Occipital lobe (tissue), 2 donors: ENCODE data around the gene SPOUT1. TPM values are rescaled to one million over a fixed set of nuclear protein-coding genes. Genes with fewer than 3 reads are reported as not detected.
"Not testable (repeated sequence)": the region's sequence is repeated elsewhere in the genome, so short reads cannot be mapped to it uniquely, and the experiment has no call there.

Experiments used
- DNase-seq: peaks from one replicate; lab custom pipeline; 2025; lab: John Stamatoyannopoulos, UW
- total RNA-seq: library from RNA; depleted of rRNA; stranded (reverse); fragments of >200 nt; gene quantifications from one replicate; pipeline ENCODE4 v1.2.3, GENCODE V29; 2014

SPOUT1 gene
- total RNA-seq: 14.2 TPM

GRCh38 chr9:128829477-128830251 is at the start of gene SPOUT1:
SPOUT1 (minus strand) TSS chr9:128829794; CDS start chr9:128829780, 14 bp downstream.
- DNase-seq: peak; percentile 92

DNA sequence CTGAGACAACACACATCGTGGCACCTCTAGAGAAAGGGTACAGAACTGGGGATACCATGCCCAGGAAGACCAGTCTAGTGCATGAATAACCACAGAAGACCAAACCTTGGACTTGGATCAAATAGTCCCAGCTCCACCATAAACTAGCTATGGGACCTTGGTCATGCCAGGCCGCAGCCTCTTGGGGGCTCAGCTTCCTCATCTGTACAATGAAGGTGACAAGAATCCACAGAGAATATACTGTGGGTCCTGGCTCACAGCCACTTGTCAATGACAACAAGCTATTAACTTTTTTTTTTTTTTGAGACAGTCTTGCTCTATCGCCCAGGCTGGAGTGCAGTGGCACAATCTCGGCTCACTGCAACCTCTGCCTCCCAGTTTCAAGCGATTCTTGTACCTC is 48.3 kb upstream of the SPOUT1 start:
- no peak for DNase-seq

GRCh38 chr9:128870941-128871265 is 41.3 kb upstream of the SPOUT1 start:
- not testable (repeated sequence) for DNase-seq

DNA sequence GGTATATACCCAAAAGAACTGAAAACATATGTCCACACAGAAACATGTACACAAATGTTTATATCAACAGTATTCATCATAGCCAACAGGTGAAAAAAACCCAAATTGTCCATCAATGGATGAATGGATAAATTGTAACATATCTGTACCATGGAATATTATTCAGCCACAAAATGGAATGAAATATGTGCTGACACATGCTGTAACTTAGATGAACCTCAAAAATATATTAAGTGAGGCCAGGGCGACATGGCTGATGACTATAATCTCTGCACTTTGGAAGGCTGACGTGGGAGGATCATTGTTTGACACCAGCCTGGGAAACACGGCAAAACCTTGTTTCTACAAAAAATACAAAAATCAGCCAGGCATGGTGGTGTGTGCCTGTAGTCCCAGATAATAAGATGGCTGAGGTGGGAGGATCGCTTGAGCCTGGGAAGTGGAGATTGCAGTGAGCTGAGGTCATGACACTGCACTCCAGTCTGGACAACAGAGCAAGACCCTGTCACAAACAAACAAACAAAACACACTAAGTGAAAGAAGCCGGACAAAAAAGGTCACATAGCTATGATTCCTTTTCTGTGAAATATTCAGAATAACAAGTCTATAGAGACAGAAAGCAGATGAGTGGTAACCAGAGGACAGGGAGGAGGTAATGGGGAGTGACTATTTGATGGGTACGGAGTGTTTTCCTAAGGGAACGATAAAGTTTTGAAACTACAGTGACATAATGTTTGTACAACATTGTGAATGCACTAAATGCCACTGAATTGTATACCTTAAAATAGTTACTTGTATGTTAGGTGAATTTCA is 40.7 kb upstream of the SPOUT1 start:
- no peak for DNase-seq

DNA sequence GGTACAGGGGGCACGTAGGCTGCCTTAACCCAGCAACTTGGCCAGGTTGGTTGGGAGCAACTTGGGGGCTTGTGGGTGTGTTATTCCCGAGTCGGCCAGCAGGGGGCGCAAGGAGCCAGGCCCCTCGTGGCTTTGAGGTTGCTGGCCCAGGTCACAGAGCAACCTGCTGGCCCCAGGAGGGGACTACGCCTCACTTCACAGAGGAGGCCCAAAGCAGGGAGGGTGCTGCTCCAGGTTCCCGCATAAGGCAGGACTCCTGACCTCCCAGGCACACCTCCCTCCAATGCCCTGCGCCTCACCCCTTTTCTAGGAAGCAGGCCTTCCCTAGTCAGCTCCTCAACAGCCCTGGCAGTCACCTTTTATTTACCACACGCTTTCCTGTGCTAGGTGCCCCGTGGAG is 34.1 kb upstream of the SPOUT1 start:
- DNase-seq: no peak

DNA sequence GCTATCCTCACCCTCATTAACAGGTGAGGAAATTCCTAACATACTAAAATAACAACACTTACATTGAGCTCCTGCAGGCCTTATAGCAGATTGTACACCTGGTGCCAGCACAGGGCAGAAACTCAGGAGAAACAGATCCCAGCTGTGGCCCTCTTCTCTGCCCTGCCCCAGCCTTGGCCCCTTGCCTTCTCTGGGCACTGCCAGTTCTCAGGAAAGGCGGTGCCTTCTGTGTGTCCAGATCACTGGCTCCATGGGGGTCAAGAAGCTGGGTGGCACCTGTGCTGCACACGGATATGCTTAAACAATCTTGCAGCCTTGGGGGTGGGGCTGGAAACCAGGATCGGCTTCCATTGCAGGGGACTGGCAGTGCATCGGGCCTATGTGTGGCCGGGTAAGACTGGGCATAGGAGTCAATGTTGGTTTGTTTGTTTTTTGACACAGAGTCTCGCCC is 32.8 kb upstream of the SPOUT1 start:
- no peak for DNase-seq

GRCh38 chr9:128861501-128861900 is 31.9 kb upstream of the SPOUT1 start:
- DNase-seq: no peak

DNA sequence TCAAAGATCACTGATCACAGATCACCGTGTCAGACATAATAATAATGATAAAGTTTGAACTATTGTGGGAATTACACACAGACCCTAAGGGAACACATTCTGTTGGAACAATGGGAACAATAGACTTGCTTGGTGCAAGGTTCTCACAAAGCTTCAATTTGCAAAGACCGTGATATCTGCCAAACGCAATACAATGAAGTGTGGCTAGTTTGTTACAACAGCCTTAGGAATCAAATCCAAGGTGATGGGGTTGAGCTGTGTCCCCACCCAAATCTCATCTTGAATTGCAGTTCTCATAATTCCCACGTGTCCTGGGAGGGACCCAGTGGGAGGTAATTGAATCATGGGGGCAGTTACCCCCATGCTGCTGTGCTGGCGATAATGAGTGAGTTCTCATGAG is 31.3 kb upstream of the SPOUT1 start:
- DNase-seq: no peak

DNA sequence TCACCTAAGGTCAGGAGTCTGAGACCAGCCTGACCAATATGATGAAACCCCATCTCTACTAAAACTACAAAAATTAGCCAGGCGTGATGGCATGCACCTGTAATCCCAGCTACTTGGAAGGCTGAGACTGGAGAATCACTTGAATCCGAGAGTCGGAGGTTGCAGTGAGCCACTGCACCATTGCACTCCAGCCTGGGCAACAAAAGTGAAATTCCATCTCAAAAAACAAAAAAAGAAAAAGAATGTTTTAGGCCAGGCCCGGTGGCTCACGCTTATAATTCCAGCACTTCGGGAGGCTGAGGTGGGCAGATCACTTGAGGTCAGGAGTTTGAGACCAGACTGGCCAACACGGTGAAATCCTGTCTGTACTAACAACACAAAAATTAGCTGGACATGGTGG is 28.9 kb upstream of the SPOUT1 start:
- DNase-seq: not testable (repeated sequence)

DNA sequence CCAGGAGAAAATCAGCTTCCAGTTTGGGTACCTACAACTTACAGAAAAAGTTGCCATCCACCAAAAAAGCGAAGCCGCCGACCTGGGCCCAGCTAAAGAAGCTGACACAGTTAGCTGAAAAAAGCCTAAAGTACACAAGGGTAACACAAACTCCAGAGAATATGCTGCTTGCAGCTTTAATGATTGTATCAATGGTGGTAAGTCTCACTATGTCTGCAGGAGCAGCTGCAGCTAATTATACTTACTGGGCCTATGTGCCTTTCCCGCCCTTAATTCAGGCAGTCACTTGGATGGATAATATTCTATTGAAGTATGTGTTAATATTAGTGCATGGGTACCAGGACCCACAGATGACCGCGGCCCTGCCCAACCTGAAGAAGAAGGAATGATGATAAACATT is 24.9 kb upstream of the SPOUT1 start:
- DNase-seq: not testable (repeated sequence)

GRCh38 chr9:128852646-128853045 is 23.1 kb upstream of the SPOUT1 start:
- not testable (repeated sequence) for DNase-seq

- DNase-seq: not testable (repeated sequence)
These were observed 22.4 kb upstream of the SPOUT1 start for GRCh38 chr9:128851779-128852600.

DNA sequence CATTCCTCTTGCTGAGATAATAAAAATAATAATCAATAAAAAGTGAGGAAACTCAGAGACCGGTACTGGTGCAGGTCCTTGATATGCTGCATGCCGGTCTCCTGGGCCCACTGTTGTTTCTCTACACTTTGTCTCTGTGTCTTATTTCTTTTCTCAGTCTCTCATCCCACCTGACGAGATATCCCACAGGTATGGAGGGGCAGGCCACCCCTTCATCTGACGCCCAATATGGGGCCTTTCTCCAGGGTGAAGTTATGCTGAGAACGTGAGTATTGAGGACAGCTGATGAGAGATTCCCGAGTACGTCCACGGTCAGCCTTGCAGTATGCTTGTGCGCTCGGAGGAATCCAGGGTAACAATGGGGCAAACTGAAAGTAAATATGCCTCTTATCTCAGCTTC is 21.4 kb upstream of the SPOUT1 start:
- not testable (repeated sequence) for DNase-seq

- DNase-seq: no peak
These were observed 18.2 kb upstream of the SPOUT1 start for GRCh38 chr9:128847803-128848202.

GRCh38 chr9:128846680-128847030 is 17.1 kb upstream of the SPOUT1 start:
- no peak for DNase-seq

GRCh38 chr9:128845186-128845931 is 15.8 kb upstream of the SPOUT1 start:
- DNase-seq: no peak

- DNase-seq: not testable (repeated sequence)
These were observed 13.6 kb upstream of the SPOUT1 start for GRCh38 chr9:128843171-128843570.

GRCh38 chr9:128841694-128842492 is 12.3 kb upstream of the SPOUT1 start:
- DNase-seq: no peak

DNA sequence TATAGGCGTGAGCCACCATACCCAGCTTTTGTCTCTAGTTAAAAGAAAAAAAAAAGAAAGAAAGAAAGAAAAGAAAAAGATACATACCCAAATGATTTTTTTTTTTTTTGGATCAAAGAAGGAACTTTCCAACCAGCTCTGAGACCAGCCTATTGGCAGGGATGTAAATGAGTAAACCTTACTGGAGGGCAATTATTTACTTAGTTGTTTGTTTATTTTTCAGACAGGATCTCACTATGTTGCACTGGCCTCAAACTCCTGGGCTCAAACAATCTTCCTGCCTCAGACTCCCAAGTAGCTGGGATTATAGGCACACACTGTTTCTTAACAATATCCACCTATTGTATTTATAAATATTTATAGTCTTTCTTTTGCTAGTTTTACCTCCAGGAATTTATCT is 10.9 kb upstream of the SPOUT1 start:
- DNase-seq: no peak

- no peak for DNase-seq
These were observed 8.7 kb upstream of the SPOUT1 start for GRCh38 chr9:128838338-128838737.
